ENCODE measurements around the gene DACH1. TPM values are rescaled to one million over a fixed set of nuclear protein-coding genes. Genes with fewer than 3 reads are reported as not detected.
A peak's percentile ranks its signal among the peaks of the same experiment; 100 is the strongest.

Gene DACH1
- total RNA-seq, 1 donor from 2014 or later: 37.1 TPM

DNA sequence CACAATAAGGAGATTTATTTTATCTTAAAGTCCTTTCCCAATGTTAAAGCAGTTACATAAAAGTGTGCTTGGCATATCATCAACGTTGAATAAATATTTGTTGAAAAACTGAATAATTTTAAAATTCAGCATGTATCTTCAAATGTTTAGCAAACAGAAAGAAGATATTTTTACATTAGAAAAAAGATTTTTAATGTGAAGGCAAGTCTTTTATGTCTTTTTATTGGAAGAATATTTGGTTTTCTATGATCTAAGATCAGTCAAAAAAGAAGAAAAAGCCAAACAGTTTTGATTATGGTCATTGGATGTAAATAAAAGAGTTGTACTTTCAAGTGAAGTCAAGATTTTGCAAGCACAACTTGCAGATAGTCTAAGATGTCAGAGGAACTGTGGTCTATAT is 397.4 kb downstream of the DACH1 start:
- Mint-ChIP-seq H3K4me1 (ENCODE audit: low read depth) (no peaks in the 10 kb centered on the region), H3K27me3 (no peaks in the 10 kb centered on the region), H3K9me3 (ENCODE audit: low read depth) (no peaks in the 10 kb centered on the region), H3K36me3 (ENCODE audit: insufficient read depth) (peaks cover 22% of the 10 kb centered on the region), H3K27ac (no peak overlapping the region), H3K4me3 (ENCODE audit: low read depth) (no peak overlapping the region)
- no peak for DNase-seq (ENCODE audit: low spot score, unreplicated experiment)
- TF ChIP-seq, protein P1, sequence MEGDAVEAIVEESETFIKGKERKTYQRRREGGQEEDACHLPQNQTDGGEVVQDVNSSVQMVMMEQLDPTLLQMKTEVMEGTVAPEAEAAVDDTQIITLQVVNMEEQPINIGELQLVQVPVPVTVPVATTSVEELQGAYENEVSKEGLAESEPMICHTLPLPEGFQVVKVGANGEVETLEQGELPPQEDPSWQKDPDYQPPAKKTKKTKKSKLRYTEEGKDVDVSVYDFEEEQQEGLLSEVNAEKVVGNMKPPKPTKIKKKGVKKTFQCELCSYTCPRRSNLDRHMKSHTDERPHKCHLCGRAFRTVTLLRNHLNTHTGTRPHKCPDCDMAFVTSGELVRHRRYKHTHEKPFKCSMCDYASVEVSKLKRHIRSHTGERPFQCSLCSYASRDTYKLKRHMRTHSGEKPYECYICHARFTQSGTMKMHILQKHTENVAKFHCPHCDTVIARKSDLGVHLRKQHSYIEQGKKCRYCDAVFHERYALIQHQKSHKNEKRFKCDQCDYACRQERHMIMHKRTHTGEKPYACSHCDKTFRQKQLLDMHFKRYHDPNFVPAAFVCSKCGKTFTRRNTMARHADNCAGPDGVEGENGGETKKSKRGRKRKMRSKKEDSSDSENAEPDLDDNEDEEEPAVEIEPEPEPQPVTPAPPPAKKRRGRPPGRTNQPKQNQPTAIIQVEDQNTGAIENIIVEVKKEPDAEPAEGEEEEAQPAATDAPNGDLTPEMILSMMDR (IDR thresholded peaks at IDR 0.05; ENCODE audit: unreplicated experiment): no peak

- H3K27me3 Mint-ChIP-seq: no peaks in the 10 kb centered on the region
- H3K9me3 Mint-ChIP-seq (ENCODE audit: low read depth): no peaks in the 10 kb centered on the region
- peaks cover 8% of the 10 kb centered on the region for H3K36me3 Mint-ChIP-seq (ENCODE audit: insufficient read depth)
- H3K4me1 Mint-ChIP-seq (ENCODE audit: low read depth): peaks cover 1% of the 10 kb centered on the region
- TF ChIP-seq, protein P1 (IDR thresholded peaks at IDR 0.05; ENCODE audit: unreplicated experiment): no peak
- no peak overlapping the region for H3K4me3 Mint-ChIP-seq (ENCODE audit: low read depth)
- H3K27ac Mint-ChIP-seq: no peak overlapping the region
- DNase-seq (ENCODE audit: low spot score, unreplicated experiment): no peak
Measured at GRCh38 chr13:71464686-71465085, 402.3 kb downstream of the DACH1 start.

GRCh38 chr13:71461892-71462291 is 405.1 kb downstream of the DACH1 start:
- TF ChIP-seq, protein P1 (IDR thresholded peaks at IDR 0.05; ENCODE audit: unreplicated experiment): no peak
- Mint-ChIP-seq H3K36me3 (ENCODE audit: insufficient read depth) (peaks cover 10% of the 10 kb centered on the region), H3K4me1 (ENCODE audit: low read depth) (peaks cover 1% of the 10 kb centered on the region), H3K4me3 (ENCODE audit: low read depth) (no peak overlapping the region), H3K9me3 (ENCODE audit: low read depth) (no peaks in the 10 kb centered on the region), H3K27me3 (no peaks in the 10 kb centered on the region), H3K27ac (no peak overlapping the region)
- DNase-seq (ENCODE audit: low spot score, unreplicated experiment): no peak

GRCh38 chr13:71460211-71460610 is 406.8 kb downstream of the DACH1 start:
- TF ChIP-seq, protein P1 (IDR thresholded peaks at IDR 0.05; ENCODE audit: unreplicated experiment): no peak
- peaks cover 5% of the 10 kb centered on the region for H3K36me3 Mint-ChIP-seq (ENCODE audit: insufficient read depth)
- H3K27me3 Mint-ChIP-seq: no peaks in the 10 kb centered on the region
- no peaks in the 10 kb centered on the region for H3K9me3 Mint-ChIP-seq (ENCODE audit: low read depth)
- peak overlapping the region; percentile 5 for H3K27ac Mint-ChIP-seq
- peaks cover 1% of the 10 kb centered on the region for H3K4me1 Mint-ChIP-seq (ENCODE audit: low read depth)
- no peak for DNase-seq (ENCODE audit: low spot score, unreplicated experiment)
- no peak overlapping the region for H3K4me3 Mint-ChIP-seq (ENCODE audit: low read depth)

- no peak overlapping the region for H3K27ac Mint-ChIP-seq
- TF ChIP-seq, protein P1 (IDR thresholded peaks at IDR 0.05; ENCODE audit: unreplicated experiment): no peak
- peaks cover 1% of the 10 kb centered on the region for H3K4me1 Mint-ChIP-seq (ENCODE audit: low read depth)
- H3K36me3 Mint-ChIP-seq (ENCODE audit: insufficient read depth): peaks cover 5% of the 10 kb centered on the region
- no peaks in the 10 kb centered on the region for H3K27me3 Mint-ChIP-seq
- no peaks in the 10 kb centered on the region for H3K9me3 Mint-ChIP-seq (ENCODE audit: low read depth)
- no peak for DNase-seq (ENCODE audit: low spot score, unreplicated experiment)
- no peak overlapping the region for H3K4me3 Mint-ChIP-seq (ENCODE audit: low read depth)
Measured at GRCh38 chr13:71459708-71460107, 407.3 kb downstream of the DACH1 start.

Data from progenitor cell of endocrine pancreas (in vitro differentiated cells).